ENCODE measurements around the gene PCDH9.
"Not testable (repeated sequence)": the region's sequence is repeated elsewhere in the genome, so short reads cannot be mapped to it uniquely, and the experiment has no call there.

The PCDH9 gene

DNA sequence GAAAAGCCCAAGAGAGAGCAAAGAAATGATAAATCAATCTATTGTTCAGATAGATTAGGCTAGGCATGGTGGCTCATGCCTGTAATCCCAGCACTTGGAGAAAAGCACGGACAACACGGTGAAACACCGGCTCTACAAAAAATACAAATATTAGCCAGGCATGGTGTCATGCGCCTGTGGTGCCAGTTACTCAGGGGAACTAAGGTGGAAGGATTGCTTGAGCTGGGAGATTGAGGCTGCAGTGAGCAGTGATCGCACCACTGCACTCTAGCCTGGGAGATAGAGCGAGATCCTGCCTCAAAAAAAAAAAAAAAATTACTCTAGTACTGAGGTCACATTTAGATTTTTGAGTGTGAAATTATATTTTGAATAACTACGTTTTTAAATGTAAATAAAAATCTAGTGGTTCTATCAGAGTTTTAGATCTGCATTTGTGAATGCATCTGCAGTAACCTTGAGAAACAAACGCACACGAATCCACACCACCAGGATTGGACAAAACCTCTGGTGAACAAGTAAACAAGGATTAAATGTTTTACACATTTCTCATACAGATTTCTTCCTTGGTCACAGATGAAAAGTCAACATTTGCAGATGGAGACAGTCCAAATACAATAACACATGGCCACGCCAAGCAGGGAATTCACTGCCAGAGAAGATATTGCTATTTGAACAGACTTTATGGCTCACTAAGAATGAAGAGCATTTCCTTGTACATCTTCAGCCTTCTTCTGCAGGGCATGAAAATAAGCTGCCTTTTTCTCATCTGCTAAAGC lies 917.6 kb downstream of the PCDH9 start:
- DNase-seq: no peak

GRCh38 chr13:66305961-66306617 lies 924.0 kb downstream of the PCDH9 start:
- DNase-seq: no peak

DNA sequence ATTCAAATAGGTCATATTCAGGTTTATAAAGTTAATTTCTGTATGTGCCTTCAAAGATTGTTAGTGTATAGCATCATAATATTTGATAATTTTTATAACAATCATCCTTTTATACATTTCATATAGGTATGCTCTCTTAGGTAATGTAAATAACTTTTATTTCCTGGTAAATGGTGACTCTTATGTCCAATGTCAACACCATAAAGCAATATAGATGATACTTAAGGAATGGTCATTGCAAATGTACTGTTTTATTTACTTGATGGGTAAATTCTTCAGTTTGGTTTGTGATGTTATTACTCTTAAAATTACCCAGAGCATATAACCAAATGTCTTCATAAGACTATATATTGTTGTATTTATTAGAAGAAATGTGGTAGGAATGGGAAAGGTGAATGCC lies 928.7 kb downstream of the PCDH9 start:
- no peak for DNase-seq

- no peak for DNase-seq
These were observed 929.1 kb downstream of the PCDH9 start for GRCh38 chr13:66301006-66301405.

- no peak for DNase-seq
These were observed 933.3 kb downstream of the PCDH9 start for GRCh38 chr13:66296875-66297274.

GRCh38 chr13:66296328-66296727 lies 933.8 kb downstream of the PCDH9 start:
- no peak for DNase-seq

- not testable (repeated sequence) for DNase-seq
These were observed 943.3 kb downstream of the PCDH9 start for GRCh38 chr13:66286806-66287205.

DNA sequence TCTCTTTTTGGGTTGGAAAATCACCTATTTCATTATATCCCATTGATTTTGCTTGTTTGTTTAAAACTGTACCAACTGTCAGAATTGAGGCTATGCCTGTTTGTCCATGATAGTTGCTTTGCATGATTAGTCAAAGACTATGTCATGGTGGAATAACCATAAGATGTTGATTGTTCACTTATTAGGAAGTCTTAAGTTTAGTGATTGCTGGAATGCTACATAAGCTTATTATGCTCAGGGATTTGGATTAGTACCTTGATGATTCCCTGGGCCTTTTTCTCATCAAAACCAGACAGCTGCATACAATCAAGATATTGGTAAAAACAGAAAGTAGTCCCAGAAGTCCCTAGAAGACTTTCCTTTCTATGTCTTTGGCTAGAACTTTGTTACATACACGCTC lies 954.7 kb downstream of the PCDH9 start:
- no peak for DNase-seq

- no peak for DNase-seq
These were observed 957.1 kb downstream of the PCDH9 start for GRCh38 chr13:66273011-66273410.

- DNase-seq: no peak
These were observed 963.4 kb downstream of the PCDH9 start for GRCh38 chr13:66266761-66267160.

GRCh38 chr13:66266348-66266747 lies 963.8 kb downstream of the PCDH9 start:
- DNase-seq: no peak

DNA sequence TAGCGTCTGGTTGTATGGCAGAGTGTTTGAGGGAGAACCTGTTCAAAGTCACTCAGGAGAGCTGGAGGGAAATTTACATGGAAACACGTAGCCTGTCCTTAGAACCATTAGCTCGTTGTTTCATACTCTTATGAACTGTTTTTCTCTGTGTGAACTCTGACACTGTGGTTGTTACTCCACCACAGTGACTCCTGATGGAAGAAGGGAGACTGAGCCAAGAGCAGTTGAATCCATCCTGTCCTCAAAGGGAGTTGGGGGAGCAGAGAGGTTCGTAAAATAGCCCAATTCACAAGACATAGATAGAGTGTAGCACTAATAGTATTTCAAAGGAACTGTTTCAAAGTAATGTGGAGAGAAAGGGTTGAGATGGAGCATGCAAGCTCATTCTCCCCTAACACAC lies 964.8 kb downstream of the PCDH9 start:
- no peak for DNase-seq

DNA sequence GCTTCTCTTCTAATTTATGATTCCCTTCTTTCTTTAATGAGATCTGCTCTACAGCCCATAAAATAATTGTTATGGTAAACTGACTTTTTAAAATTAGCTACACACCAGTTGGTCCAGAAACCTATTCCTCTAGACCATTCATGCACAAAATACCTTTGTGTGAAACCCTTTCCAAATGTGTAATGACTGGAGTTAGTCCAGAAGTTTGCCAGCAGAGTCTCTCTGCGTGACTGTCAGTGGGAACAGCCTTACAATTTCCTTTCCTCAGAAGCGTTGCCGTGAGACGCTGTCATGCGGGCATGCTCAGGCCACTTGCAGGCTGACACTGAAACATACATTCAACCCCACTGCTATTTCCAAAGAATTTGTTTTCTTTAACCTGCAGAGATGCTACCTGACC lies 965.2 kb downstream of the PCDH9 start:
- no peak for DNase-seq

DNA sequence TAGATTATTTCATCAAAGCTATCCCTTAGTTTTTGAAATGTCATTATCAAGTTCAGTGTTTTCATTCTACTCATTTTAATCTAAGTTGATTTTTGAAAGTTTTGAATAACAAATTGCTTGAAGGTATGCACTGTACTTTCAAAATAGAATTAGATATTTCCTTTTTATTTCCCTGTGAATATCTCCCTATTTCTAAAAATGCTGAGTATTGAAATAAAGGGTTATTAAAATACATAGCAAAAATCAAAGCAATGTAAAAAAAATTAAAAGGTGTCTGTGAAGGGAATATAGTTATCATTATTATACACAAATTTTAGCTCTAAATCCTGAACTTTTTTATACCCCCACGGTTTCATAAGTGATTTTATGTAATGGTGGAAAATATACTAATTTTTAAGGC lies 967.8 kb downstream of the PCDH9 start:
- no peak for DNase-seq

DNA sequence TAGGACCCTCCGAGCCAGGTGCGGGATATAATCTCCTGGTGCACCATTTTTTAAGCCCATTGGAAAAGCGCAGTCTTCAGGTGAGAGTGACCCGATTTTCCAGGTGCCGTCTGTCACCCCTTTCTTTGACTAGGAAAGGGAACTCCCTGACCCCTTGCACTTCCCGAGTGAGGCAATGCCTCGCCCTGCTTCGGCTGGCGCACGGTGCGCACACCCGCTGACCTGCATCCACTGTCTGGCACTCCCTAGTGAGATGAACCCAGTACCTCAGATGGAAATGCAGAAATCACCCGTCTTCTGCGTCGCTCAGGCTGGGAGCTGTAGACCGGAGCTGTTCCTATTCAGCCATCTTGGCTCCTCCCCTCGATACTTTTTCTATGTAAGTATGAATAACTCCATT lies 970.7 kb downstream of the PCDH9 start:
- not testable (repeated sequence) for DNase-seq
